ENCODE measurements around the gene PSMG3. TPM values are rescaled to one million over a fixed set of nuclear protein-coding genes. Genes with fewer than 3 reads are reported as not detected.

PSMG3 gene
- total and polyA plus RNA-seq, 9 donors = 19.8 to 35.5 (median 23.7) TPM

DNA sequence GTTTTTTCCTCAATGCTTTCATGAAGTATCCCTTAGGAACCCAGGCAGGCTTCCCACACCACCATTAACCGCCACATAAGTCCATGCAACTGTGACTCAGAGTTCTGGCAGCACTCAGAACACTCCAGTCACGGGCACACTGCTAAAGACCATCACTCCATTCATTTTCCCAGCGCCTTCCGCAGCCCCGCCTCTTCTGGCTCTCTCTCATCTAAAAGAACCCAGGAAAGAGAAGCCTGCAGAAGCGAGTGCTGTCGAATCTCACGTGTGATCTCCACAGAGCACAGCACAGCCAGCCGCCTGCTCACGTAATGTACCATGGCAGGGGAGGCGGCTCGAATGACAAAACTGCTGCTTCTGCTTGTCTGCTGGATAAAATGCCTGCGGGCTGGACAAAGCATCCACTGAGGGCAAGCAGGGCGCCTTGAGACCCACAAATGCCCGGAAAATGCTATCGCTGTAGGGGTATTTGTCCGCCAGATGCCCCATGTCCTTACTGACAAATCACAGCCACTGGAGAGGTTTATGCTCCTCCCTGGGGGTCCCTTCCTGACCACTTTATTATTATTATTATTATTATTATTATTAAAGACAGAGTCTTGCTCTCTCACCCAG lies 1.8 kb downstream of the PSMG3 start:
- WGBS (ENCODE audit: insufficient coverage) = 59% methylated on average over 12 of the region's 17 CpGs
- H3K4me3 ChIP-seq (ENCODE audit: low read length) = no peak overlapping the region
- peak overlapping the region; percentile 80 for H3K27ac ChIP-seq (ENCODE audit: low read length)
- H3K36me3 ChIP-seq (ENCODE audit: control insufficient read depth, insufficient read depth, low read length) = peaks cover 31% of the 10 kb centered on the region
- H3K27me3 ChIP-seq (ENCODE audit: control insufficient read depth, insufficient read depth, low read length) = no peaks in the 10 kb centered on the region
- H3K9me3 ChIP-seq (replicated peaks; ENCODE audit: control insufficient read depth, low read depth, low read length) = no peaks in the 10 kb centered on the region
- DNase-seq = peak; percentile 80
- peaks cover 45% of the 10 kb centered on the region for H3K4me1 ChIP-seq (ENCODE audit: control insufficient read depth, insufficient read depth, low read length)

DNA sequence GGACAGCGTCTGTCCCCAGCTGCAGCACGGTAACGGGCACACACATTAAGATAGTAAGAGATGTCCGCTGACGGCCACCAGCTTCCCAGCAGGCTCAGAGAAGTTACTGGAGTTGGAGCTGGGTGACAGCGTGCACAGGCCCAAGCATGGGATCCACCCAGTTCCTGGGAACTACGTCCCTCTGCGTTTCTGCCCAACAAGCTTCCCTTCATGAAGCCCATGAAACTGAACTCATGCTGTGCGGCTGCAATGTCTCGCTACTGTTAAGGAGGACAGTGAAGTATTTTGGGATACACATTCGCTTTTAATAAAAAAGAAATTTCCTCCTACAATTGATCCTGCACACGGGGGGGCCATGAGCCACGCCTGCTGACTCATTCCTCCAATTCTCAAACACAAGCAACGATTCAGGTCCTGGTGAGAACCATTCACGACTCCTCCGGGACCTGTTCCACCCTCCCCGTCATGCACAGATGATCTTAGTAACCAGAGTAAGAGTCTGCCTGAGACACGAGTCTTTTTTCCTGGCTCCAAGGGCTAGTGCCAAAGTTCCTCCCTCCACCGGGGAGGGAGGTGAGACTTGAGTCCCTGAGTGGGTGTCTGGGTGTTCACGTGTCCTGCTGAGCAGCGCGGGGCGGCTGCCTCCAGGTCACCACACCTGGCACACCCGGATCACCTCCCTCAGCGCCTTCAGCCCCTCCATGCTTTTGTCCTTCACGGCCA lies 2.6 kb downstream of the PSMG3 start:
- Histone ChIP-seq H3K27ac (ENCODE audit: low read length) (peak overlapping the region; percentile 80), H3K36me3 (ENCODE audit: control insufficient read depth, insufficient read depth, low read length) (peaks cover 31% of the 10 kb centered on the region), H3K9me3 (replicated peaks; ENCODE audit: control insufficient read depth, low read depth, low read length) (no peaks in the 10 kb centered on the region), H3K4me1 (ENCODE audit: control insufficient read depth, insufficient read depth, low read length) (peaks cover 52% of the 10 kb centered on the region), H3K4me3 (ENCODE audit: low read length) (no peak overlapping the region), H3K27me3 (ENCODE audit: control insufficient read depth, insufficient read depth, low read length) (no peaks in the 10 kb centered on the region)
- DNase-seq = peak; percentile 84
- 61% methylated on average over 10 of the region's 26 CpGs for WGBS (ENCODE audit: insufficient coverage)

DNA sequence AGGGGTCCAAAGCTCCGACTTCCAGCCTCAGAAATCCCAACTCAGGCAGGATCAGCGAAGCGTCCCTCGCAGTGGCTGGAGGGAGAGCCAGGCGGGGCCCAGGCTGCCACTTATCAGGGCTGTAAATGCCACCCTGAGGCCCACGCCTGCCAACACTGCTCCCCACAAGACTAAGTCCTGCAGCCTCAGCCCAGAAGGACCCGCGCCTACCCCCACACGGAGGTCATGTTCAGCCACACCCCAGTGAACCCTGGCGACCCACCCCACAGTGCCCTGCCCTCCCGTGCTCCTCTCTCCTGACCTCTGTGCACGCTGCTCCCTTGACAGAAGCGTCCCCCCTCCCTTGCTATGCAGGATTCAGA lies 3.2 kb downstream of the PSMG3 start:
- WGBS (ENCODE audit: insufficient coverage) = 85% methylated on average over 13 of the region's 13 CpGs
- Histone ChIP-seq H3K4me1 (ENCODE audit: control insufficient read depth, insufficient read depth, low read length) (peaks cover 54% of the 10 kb centered on the region), H3K27ac (ENCODE audit: low read length) (no peak overlapping the region), H3K9me3 (replicated peaks; ENCODE audit: control insufficient read depth, low read depth, low read length) (no peaks in the 10 kb centered on the region), H3K36me3 (ENCODE audit: control insufficient read depth, insufficient read depth, low read length) (peaks cover 31% of the 10 kb centered on the region), H3K27me3 (ENCODE audit: control insufficient read depth, insufficient read depth, low read length) (no peaks in the 10 kb centered on the region), H3K4me3 (ENCODE audit: low read length) (no peak overlapping the region)
- no peak for DNase-seq

DNA sequence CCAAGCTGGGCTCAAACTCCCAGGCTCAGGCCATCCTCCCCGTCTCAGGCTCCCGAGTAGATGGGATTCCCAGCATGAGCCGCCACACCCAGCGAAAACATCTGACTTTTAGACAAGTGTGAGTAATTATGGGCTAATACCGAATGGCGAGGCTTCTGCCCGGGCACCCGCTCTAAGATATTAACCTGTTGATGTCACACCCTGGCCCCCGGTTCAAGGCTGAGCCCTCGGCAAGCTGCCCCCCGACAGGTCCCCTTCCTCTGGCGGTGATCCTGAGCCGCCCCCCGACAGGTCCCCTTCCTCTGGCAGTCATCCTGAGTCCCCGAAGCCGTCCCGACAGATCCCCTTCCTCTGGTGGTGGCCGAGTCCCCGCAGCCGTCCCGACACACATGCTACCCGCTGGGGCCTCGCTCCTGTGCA lies 5.2 kb downstream of the PSMG3 start:
- H3K27ac ChIP-seq (ENCODE audit: low read length) = no peak overlapping the region
- no peak for DNase-seq
- 61% methylated on average over 22 of the region's 23 CpGs for WGBS (ENCODE audit: insufficient coverage)
- H3K4me1 ChIP-seq (ENCODE audit: control insufficient read depth, insufficient read depth, low read length) = peaks cover 46% of the 10 kb centered on the region
- no peaks in the 10 kb centered on the region for H3K9me3 ChIP-seq (replicated peaks; ENCODE audit: control insufficient read depth, low read depth, low read length)
- H3K36me3 ChIP-seq (ENCODE audit: control insufficient read depth, insufficient read depth, low read length) = peaks cover 31% of the 10 kb centered on the region
- no peaks in the 10 kb centered on the region for H3K27me3 ChIP-seq (ENCODE audit: control insufficient read depth, insufficient read depth, low read length)
- H3K4me3 ChIP-seq (ENCODE audit: low read length) = no peak overlapping the region

DNA sequence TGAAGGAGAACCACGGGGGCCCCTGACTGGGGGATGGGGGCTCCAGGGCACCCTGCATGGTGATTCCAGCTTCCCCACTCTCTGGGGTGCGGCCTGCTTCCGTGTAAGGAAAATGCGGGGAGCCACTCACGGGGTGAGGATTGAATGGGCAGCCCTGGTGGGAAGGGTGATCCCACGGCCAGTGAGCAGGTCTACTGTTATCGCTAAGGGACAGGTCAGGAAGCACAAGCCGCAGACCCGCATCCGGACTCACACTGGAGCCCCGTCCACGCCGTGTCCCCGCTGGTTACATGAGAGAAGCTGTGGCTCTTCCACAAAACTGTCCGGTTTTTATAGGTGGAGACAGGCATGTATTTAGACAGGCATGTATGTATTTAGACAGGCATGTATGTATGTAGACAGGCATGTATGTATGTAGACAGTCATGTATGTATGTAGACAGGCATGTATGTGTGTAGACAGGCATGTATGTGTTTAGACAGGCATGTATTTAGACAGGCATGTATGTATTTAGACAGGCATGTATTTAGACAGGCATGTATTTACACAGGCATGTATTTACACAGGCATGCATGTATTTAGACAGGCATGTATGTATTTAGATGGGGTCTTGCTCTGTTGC lies 5.7 kb downstream of the PSMG3 start:
- H3K27me3 ChIP-seq (ENCODE audit: control insufficient read depth, insufficient read depth, low read length) = no peaks in the 10 kb centered on the region
- no peak overlapping the region for H3K27ac ChIP-seq (ENCODE audit: low read length)
- WGBS (ENCODE audit: insufficient coverage) = 84% methylated on average over 12 of the region's 15 CpGs
- H3K4me1 ChIP-seq (ENCODE audit: control insufficient read depth, insufficient read depth, low read length) = peaks cover 42% of the 10 kb centered on the region
- H3K4me3 ChIP-seq (ENCODE audit: low read length) = no peak overlapping the region
- no peak for DNase-seq
- peaks cover 31% of the 10 kb centered on the region for H3K36me3 ChIP-seq (ENCODE audit: control insufficient read depth, insufficient read depth, low read length)
- no peaks in the 10 kb centered on the region for H3K9me3 ChIP-seq (replicated peaks; ENCODE audit: control insufficient read depth, low read depth, low read length)

DNA sequence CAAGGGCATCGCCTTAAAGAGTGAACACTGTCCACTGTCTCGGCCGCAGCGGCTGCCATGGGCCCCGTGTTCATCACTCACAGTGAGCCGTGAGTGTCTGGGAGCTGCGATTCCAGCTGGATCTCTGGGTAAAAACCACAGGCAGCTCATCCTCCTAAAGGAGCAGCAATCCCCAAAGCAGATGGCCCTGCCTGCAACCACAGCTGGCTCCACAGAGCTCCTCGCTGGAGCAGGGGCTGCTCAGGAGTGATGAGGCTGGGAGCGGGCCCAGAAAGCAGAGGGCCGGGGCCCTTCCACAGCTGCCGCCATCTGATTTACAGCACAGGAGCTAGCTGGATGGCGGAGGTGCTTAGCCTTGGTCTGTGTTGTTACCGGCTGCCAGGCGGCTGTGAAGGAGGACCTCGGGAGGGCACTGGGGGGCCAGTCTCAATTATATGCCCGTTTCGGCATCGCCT lies 7.2 kb downstream of the PSMG3 start:
- H3K9me3 ChIP-seq (replicated peaks; ENCODE audit: control insufficient read depth, low read depth, low read length) = no peaks in the 10 kb centered on the region
- peaks cover 36% of the 10 kb centered on the region for H3K4me1 ChIP-seq (ENCODE audit: control insufficient read depth, insufficient read depth, low read length)
- peak overlapping the region; percentile 71 for H3K27ac ChIP-seq (ENCODE audit: low read length)
- no peak overlapping the region for H3K4me3 ChIP-seq (ENCODE audit: low read length)
- no peaks in the 10 kb centered on the region for H3K27me3 ChIP-seq (ENCODE audit: control insufficient read depth, insufficient read depth, low read length)
- DNase-seq = peak; percentile 84
- H3K36me3 ChIP-seq (ENCODE audit: control insufficient read depth, insufficient read depth, low read length) = peaks cover 27% of the 10 kb centered on the region
- WGBS (ENCODE audit: insufficient coverage) = 51% methylated on average over 15 of the region's 18 CpGs

DNA sequence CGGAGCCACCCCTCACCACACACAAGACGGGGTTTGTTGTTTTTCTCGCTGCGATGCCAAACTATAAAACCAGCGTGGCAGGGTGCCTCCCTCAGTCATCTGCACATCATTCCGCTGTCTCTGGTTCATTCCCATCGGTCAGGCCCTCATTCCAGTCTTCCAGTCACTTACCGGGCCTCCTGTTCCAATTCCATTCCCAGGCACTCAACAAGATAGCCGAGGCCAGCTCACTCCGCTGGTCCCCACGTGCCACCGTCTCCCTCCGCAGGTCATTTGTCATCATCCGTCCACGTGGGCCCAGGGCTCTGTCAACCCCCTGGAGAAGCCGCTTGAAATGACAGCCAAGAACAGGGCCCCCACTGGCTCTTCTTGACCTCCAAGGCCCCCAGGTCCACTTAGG lies 7.7 kb downstream of the PSMG3 start:
- H3K27me3 ChIP-seq (ENCODE audit: control insufficient read depth, insufficient read depth, low read length) = no peaks in the 10 kb centered on the region
- H3K27ac ChIP-seq (ENCODE audit: low read length) = peak overlapping the region; percentile 71
- DNase-seq = no peak
- H3K4me3 ChIP-seq (ENCODE audit: low read length) = no peak overlapping the region
- peaks cover 21% of the 10 kb centered on the region for H3K36me3 ChIP-seq (ENCODE audit: control insufficient read depth, insufficient read depth, low read length)
- H3K9me3 ChIP-seq (replicated peaks; ENCODE audit: control insufficient read depth, low read depth, low read length) = no peaks in the 10 kb centered on the region
- 45% methylated on average over 9 of the region's 16 CpGs for WGBS (ENCODE audit: insufficient coverage)
- peaks cover 30% of the 10 kb centered on the region for H3K4me1 ChIP-seq (ENCODE audit: control insufficient read depth, insufficient read depth, low read length)

DNA sequence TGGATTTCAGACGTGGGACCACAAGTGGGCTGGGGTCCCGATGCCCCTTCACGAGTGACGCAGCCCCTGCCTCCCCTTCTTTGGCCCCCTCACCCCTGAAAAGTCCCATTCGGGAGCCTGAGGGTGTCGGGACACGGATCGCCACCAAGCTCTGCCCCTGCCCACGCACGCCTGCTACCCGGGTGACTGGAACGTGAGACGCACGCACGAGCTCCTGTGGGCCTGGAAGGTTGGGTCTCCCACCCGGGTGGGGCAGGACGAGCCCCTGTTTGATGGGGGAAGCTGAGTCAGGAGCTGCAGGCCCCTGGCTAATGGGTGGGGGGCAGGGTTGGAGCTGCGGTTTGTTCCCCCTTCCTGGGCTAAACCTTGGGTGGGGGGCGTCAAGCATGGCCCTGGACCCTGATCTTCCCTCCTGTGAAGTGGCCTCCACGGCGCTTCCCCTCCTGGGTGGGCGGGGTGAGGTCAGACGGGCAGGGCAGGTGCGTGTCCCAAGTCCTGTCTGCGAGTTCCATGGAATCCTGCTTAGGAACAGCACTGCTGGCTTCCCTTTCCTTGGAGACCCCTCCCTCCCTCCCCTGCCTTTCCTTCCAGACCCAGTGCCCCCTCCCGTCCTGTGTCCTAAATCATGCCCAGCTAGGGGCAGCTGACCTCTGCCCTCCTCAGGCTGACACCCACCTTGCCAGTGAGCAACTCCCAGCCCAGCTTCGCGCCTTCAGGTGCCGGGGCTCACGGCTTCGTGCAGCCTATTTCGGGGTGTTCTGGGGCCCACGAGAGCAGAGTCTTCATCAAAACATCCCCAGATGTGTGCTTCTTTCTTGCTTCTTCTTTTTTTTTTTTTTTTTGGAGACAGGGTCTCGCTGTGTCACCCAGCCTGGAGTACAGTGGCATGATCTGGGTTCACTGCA lies 8.5 kb downstream of the PSMG3 start:
- Histone ChIP-seq H3K4me1 (ENCODE audit: control insufficient read depth, insufficient read depth, low read length) (peaks cover 26% of the 10 kb centered on the region), H3K27me3 (ENCODE audit: control insufficient read depth, insufficient read depth, low read length) (no peaks in the 10 kb centered on the region), H3K36me3 (ENCODE audit: control insufficient read depth, insufficient read depth, low read length) (peaks cover 14% of the 10 kb centered on the region), H3K4me3 (ENCODE audit: low read length) (no peak overlapping the region), H3K27ac (ENCODE audit: low read length) (no peak overlapping the region), H3K9me3 (replicated peaks; ENCODE audit: control insufficient read depth, low read depth, low read length) (no peaks in the 10 kb centered on the region)
- DNase-seq = no peak
- WGBS (ENCODE audit: insufficient coverage) = 80% methylated on average over 28 of the region's 34 CpGs

DNA sequence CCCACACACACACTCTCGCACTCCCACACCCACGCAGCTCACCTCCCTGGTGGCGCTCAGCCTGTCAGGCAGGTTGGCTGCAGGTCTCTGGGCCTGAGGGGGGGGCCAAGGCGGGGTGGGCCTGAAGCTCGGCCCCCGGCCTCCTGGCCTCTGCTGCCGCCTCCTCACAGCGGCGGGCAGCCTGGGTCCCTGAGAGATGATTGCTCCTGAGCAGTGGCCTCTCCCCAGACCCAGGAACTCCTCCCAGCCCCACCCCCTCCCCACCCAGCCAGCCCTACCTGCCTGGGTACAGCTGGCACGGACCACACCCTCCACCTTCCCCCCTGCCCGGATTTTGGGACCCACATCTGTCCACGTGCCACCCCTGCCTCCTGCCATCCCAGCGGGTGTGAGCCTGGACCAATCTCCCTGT lies 9.2 kb downstream of the PSMG3 start:
- WGBS (ENCODE audit: insufficient coverage) = 83% methylated on average over 6 of the region's 13 CpGs
- DNase-seq = no peak

More for the DNA sequence above, 9.2 kb downstream of the PSMG3 start:
- peaks cover 33% of the 10 kb centered on the region for H3K4me1 ChIP-seq (ENCODE audit: control insufficient read depth, insufficient read depth, low read length)
- H3K4me3 ChIP-seq (ENCODE audit: low read length) = no peak overlapping the region
- no peaks in the 10 kb centered on the region for H3K9me3 ChIP-seq (replicated peaks; ENCODE audit: control insufficient read depth, low read depth, low read length)
- H3K27me3 ChIP-seq (ENCODE audit: control insufficient read depth, insufficient read depth, low read length) = no peaks in the 10 kb centered on the region
- H3K36me3 ChIP-seq (ENCODE audit: control insufficient read depth, insufficient read depth, low read length) = peaks cover 8% of the 10 kb centered on the region
- H3K27ac ChIP-seq (ENCODE audit: low read length) = no peak overlapping the region

Measured in muscle of leg (tissue), 11 donors.